AG04449 (cell line): ENCODE data around the gene FBXL13.

Source experiments
- CTCF ChIA-PET: fragments of 350-600 bp; formaldehyde crosslinking; extraction: SDS; loops from one replicate; lab custom pipeline; 2021; ENCODE audit warnings: antibody characterized with exemption; lab: Yijun Ruan, JAX
- POLR2A ChIA-PET: fragments of 400-600, 350-600 bp; formaldehyde crosslinking; extraction: SDS; loops from one replicate; lab custom pipeline; 2020; ENCODE audit warnings: antibody characterized with exemption, inconsistent platforms; lab: Yijun Ruan, JAX
- DNase-seq: peaks from one replicate; pipeline ENCODE4 v3.0.0-alpha.2; 2010; ENCODE audit warnings: low read depth, low spot score
- H3K4me3 ChIP-seq: 2 replicates; pipeline ENCODE4 v1.5.1; 2011; ENCODE audit warnings: low read depth, mild to moderate bottlenecking, control low read depth, low read length
- CTCF ChIP-seq: IDR thresholded peaks from one replicate; pipeline ENCODE4 v1.5.1; 2011; ENCODE audit warnings: mild to moderate bottlenecking, moderate library complexity, low read length, control low read depth, inconsistent platforms; ENCODE audit not compliant: insufficient read depth; ENCODE audit errors: missing control alignments

FBXL13 gene

GRCh38 chr7:102891693-102892261, 182.8 kb downstream of the FBXL13 start:
- peak; percentile 66 for DNase-seq
- no peak overlapping the region for H3K4me3 ChIP-seq
- ChIA-PET POLR2A (interaction anchor here (1.5 to 2.4 kb wide), 4 partner anchors 17 to 184 kb away, joined by 3 to 13 read pairs (median 6); partner anchors contain the start of gene LRRC17), CTCF (interaction anchor here (0.7 to 1.2 kb wide), 2 partner anchors 25 to 169 kb away, joined by 3 to 4 read pairs; no protein-coding TSS in a partner anchor)
- no peak for TF ChIP-seq CTCF

GRCh38 chr7:102890971-102891692, 183.5 kb downstream of the FBXL13 start:
- no peak for TF ChIP-seq CTCF
- ChIA-PET POLR2A (interaction anchor here (1.5 to 2.4 kb wide), 3 partner anchors 16 to 22 kb away, joined by 5 to 13 read pairs (median 7); partner anchors contain the start of gene LRRC17), CTCF (interaction anchor here (1.5 to 1.8 kb wide), 2 partner anchors 11 to 171 kb away, joined by 4 to 7 read pairs; no protein-coding TSS in a partner anchor)
- DNase-seq: no peak
- no peak overlapping the region for H3K4me3 ChIP-seq

- H3K4me3 ChIP-seq: no peak overlapping the region
- ChIA-PET POLR2A (interaction anchor here (1.5 to 2.4 kb wide), 2 partner anchors 17 to 23 kb away, joined by 5 to 13 read pairs; partner anchors contain the start of gene LRRC17), CTCF (interaction anchor here (1.5 to 1.8 kb wide), 2 partner anchors 11 to 171 kb away, joined by 4 to 7 read pairs; no protein-coding TSS in a partner anchor)
- peak; percentile 38 for DNase-seq
- TF ChIP-seq CTCF: no peak
These were observed 184.2 kb downstream of the FBXL13 start for GRCh38 chr7:102890292-102890970.

- CTCF ChIA-PET: interaction anchor here (1.0 to 1.8 kb wide), 3 partner anchors 10 to 172 kb away, joined by 3 to 7 read pairs (median 4); no protein-coding TSS in a partner anchor
- TF ChIP-seq CTCF: no peak
These were observed 184.7 kb downstream of the FBXL13 start for GRCh38 chr7:102889851-102890250.

GRCh38 chr7:102888561-102889233, 185.9 kb downstream of the FBXL13 start:
- CTCF ChIA-PET: no interaction called here
- no peak overlapping the region for H3K4me3 ChIP-seq
- POLR2A ChIA-PET: no interaction called here
- TF ChIP-seq CTCF: no peak
- DNase-seq: no peak

More at GRCh38 chr7:102889851-102890250, 184.7 kb downstream of the FBXL13 start:
- H3K4me3 ChIP-seq: no peak overlapping the region
- POLR2A ChIA-PET: interaction anchor here (2.4 kb wide), 1 partner anchor 23 kb away, joined by 13 read pairs; the partner anchor contains the start of gene LRRC17
- no peak for DNase-seq
